ENCODE results near the gene RASSF3. TPM values are rescaled to one million over a fixed set of nuclear protein-coding genes. Genes with fewer than 3 reads are reported as not detected.
A peak's percentile ranks its signal among the peaks of the same experiment; 100 is the strongest.

RASSF3 gene
- total RNA-seq, 2 experiments from 2014 or later = 45.5 to 61.5 TPM

DNA sequence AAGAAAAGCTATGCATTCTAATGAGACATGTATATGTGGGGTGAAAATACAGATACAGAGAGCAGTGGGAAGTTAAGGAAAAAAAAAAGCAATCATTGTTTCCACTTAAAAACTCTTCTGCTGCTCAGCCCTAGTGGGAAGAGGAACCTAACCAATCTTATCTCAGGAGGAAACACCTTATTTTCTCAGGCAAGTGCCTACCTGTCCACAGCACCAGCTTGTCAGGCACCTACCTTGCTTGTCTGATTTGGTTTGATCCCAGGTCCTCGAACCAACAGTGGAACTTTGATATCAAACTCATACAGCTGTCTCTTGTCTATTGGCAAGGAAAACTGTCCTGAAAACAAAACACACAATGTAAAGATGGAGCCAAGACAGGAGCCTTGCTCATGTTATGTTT, 126.5 kb downstream of the RASSF3 start:
- peaks cover 50% of the 10 kb centered on the region for H3K36me3 Mint-ChIP-seq
- no peaks in the 10 kb centered on the region for H3K9me3 Mint-ChIP-seq (ENCODE audit: low read depth)
- ATAC-seq (no peak), DNase-seq (no peak)
- no peaks in the 10 kb centered on the region for H3K27me3 Mint-ChIP-seq
- H3K27ac Mint-ChIP-seq = no peak overlapping the region
- H3K4me3 Mint-ChIP-seq = no peak overlapping the region
- H3K4me1 Mint-ChIP-seq = peaks cover 17% of the 10 kb centered on the region
- CTCF ChIA-PET = no interaction called here

DNA sequence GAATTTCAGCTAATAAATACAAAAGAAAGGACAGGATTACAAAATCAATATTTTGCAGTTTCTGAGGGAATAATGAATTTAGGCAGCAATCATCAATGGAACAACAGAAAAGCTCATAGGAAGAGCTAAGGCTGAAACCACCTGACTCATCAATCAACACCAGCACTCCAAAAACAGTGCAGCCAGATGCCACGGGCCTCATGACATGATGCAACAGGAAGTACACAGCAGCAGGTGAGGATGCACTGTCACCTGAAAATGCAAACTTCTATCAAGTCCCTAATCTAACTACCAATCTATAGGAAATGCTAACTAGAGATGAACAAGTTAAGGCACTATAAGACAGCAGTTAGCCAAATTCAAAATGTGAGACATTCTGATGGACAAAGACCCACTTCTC, 127.2 kb downstream of the RASSF3 start:
- Mint-ChIP-seq H3K27ac (peak overlapping the region; percentile 73), H3K27me3 (no peaks in the 10 kb centered on the region), H3K4me3 (no peak overlapping the region), H3K36me3 (peaks cover 55% of the 10 kb centered on the region), H3K9me3 (ENCODE audit: low read depth) (no peaks in the 10 kb centered on the region), H3K4me1 (peaks cover 17% of the 10 kb centered on the region)
- DNase-seq = peak; percentile 61
- ATAC-seq = peak; percentile 78
- CTCF ChIA-PET = no interaction called here

DNA sequence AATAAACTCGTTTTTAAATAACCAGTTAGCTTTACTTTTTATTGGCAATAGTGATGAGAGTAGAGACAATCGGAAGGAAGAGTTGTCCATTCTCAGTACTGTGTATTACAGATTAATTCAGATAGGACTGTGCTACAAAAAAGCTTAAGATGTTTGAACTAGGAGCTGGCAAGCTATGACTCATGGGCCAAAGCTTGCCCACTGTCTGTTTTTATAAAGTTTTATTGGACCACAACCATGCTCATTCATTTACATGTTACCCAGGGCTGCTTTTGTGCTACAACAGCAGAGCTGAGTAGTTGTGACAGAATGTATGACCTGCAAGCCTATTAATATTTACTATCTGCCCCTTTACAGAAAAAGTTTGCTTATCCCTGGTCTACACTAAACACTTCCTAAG, 129.5 kb downstream of the RASSF3 start:
- no peak overlapping the region for H3K4me3 Mint-ChIP-seq
- DNase-seq (no peak), ATAC-seq (no peak)
- H3K4me1 Mint-ChIP-seq = peaks cover 17% of the 10 kb centered on the region
- CTCF ChIA-PET = no interaction called here
- no peaks in the 10 kb centered on the region for H3K27me3 Mint-ChIP-seq
- peaks cover 60% of the 10 kb centered on the region for H3K36me3 Mint-ChIP-seq
- no peak overlapping the region for H3K27ac Mint-ChIP-seq
- H3K9me3 Mint-ChIP-seq (ENCODE audit: low read depth) = no peaks in the 10 kb centered on the region

DNA sequence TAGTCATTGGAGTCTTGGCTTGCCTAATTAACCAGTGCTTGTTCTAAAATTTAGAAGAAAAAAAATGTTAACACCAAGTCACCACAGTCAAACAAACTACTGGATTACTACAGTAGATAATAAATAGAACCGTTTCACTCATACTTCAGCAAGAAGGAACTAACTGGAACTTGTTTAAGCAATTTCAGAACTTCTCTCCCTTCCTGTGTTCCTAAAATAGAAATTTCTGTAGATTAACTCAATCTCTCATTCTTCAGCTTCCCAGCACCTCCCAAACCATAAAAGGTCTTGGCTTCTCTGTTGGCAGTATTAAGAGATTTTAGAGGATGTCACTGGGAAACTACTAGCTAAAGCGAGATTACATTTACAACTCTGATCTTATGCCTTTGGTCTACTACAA, 130.4 kb downstream of the RASSF3 start:
- peak overlapping the region; percentile 32 for H3K27ac Mint-ChIP-seq
- peaks cover 64% of the 10 kb centered on the region for H3K36me3 Mint-ChIP-seq
- DNase-seq (no peak), ATAC-seq (no peak)
- peaks cover 17% of the 10 kb centered on the region for H3K4me1 Mint-ChIP-seq
- H3K9me3 Mint-ChIP-seq (ENCODE audit: low read depth) = no peaks in the 10 kb centered on the region
- H3K27me3 Mint-ChIP-seq = no peaks in the 10 kb centered on the region
- H3K4me3 Mint-ChIP-seq = no peak overlapping the region
- CTCF ChIA-PET = no interaction called here

DNA sequence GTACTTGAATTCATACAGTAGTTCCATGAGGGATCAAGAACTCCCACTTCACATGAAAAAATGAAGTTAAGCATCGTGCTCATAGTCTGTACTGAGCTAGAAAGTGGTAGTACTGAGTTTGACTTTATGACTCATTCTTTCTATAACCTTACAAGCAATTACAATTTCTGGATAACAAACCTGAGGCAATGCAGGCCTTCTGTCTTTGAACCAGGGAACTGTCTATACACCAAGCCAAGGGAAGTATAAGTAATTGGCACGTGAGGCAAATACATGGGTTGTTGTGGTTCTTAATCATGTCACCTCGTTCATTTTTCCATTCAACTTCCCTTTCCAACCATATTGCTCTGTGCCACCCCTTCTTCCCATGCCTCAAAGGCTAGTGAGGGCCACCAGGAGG, 132.1 kb downstream of the RASSF3 start:
- no peak for ATAC-seq
- H3K27ac Mint-ChIP-seq = no peak overlapping the region
- CTCF ChIA-PET = no interaction called here
- no peaks in the 10 kb centered on the region for H3K9me3 Mint-ChIP-seq (ENCODE audit: low read depth)
- no peak overlapping the region for H3K4me3 Mint-ChIP-seq
- H3K4me1 Mint-ChIP-seq = peaks cover 8% of the 10 kb centered on the region
- no peaks in the 10 kb centered on the region for H3K27me3 Mint-ChIP-seq
- no peak for DNase-seq
- peaks cover 58% of the 10 kb centered on the region for H3K36me3 Mint-ChIP-seq

DNA sequence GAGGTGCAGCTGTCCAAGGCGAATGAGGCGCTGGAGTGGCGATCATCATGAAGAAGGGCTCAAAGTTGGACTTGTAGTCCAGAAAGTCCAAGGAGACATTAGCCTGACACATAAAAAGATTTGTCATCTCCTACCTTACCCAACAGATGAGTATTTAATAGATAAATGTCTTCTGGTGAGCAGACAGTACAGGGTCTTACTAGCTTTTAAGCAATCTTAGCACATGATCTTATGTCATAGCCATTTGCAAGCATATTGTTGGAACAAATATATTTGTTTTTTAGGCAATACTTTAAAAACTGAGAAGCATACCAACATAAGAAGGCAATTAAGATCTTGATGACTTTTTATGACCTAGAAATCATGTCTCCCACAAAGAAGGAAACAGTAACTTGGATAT, 132.9 kb downstream of the RASSF3 start:
- no peaks in the 10 kb centered on the region for H3K27me3 Mint-ChIP-seq
- no peaks in the 10 kb centered on the region for H3K9me3 Mint-ChIP-seq (ENCODE audit: low read depth)
- DNase-seq = no peak
- no peak overlapping the region for H3K27ac Mint-ChIP-seq
- CTCF ChIA-PET = no interaction called here
- H3K4me1 Mint-ChIP-seq = peaks cover 4% of the 10 kb centered on the region
- H3K36me3 Mint-ChIP-seq = peaks cover 54% of the 10 kb centered on the region
- no peak overlapping the region for H3K4me3 Mint-ChIP-seq
- no peak for ATAC-seq

DNA sequence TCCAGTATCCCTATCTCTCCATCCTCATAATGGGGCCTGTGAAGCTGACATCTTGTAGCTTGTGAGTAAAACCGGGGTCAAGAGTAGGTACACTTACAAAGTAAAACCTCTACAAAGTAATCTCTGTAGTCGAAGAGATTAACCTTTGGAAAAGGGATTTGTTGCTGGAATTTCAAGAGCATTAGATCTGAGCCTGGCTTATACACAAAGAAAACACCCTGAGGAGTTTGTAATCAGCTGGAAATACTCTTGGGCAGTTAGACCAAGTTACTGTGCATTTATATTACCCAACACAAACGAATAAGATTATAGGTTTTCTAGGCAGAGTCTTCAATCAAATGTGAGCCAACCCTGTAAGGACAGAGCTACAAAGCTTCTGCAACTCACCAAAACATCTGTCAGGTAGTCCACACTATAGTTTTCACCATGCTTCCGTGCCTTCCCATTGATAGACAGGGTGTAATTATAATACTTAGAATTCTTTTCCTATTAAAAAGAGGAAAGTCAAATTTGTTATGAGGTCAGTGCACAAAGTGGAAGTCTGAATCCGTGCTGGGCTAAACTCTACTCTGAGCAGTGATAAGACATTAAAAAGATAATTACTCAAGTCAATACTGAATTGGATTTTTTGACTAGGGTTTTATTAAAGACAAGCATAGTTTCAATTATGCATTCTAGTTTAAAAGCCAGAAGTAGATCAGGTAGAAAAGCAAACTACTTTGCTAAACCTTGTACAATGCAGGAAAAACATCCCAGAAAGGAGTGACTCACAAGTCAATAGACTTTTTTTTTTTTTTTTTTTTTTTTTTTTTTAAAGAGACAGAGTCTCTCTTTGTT, 134.3 kb downstream of the RASSF3 start:
- H3K9me3 Mint-ChIP-seq (ENCODE audit: low read depth) = no peaks in the 10 kb centered on the region
- DNase-seq (no peak), ATAC-seq (no peak)
- H3K36me3 Mint-ChIP-seq = peaks cover 45% of the 10 kb centered on the region
- CTCF ChIA-PET = interaction anchor here (1.3 kb wide), 1 partner anchor 47 kb away, joined by 3 read pairs; no protein-coding TSS in a partner anchor
- no peak overlapping the region for H3K4me3 Mint-ChIP-seq
- H3K4me1 Mint-ChIP-seq = peaks cover 2% of the 10 kb centered on the region
- no peak overlapping the region for H3K27ac Mint-ChIP-seq
- H3K27me3 Mint-ChIP-seq = no peaks in the 10 kb centered on the region

GRCh38 chr12:64745259-64745807, 135.0 kb downstream of the RASSF3 start:
- H3K4me3 Mint-ChIP-seq = no peak overlapping the region
- no peak for ATAC-seq
- H3K36me3 Mint-ChIP-seq = peaks cover 41% of the 10 kb centered on the region
- H3K27me3 Mint-ChIP-seq = no peaks in the 10 kb centered on the region
- DNase-seq = no peak
- H3K27ac Mint-ChIP-seq = no peak overlapping the region
- H3K9me3 Mint-ChIP-seq (ENCODE audit: low read depth) = no peaks in the 10 kb centered on the region
- CTCF ChIA-PET = interaction anchor here (1.1 kb wide), 1 partner anchor 47 kb away, joined by 4 read pairs; no protein-coding TSS in a partner anchor
- peaks cover 2% of the 10 kb centered on the region for H3K4me1 Mint-ChIP-seq

DNA sequence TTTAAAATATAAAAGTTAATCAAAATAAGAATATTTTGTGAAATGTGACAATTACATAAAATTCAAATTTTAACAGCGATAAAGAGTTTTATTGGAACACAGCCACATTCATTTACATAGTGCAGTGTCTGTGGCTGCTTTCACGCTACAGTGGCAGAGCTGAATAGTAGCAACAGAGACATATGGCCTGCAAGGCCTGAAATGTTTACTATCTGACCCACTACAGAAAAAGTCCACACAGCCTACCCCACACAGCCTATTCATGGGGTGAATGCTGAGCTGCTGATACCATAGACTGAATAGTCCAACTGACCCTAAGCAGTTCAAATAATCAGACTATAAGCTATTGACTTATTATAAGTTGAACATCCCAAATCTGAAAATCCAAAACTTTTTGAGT, 135.7 kb downstream of the RASSF3 start:
- H3K36me3 Mint-ChIP-seq = peaks cover 41% of the 10 kb centered on the region
- ATAC-seq (no peak), DNase-seq (no peak)
- peaks cover 2% of the 10 kb centered on the region for H3K4me1 Mint-ChIP-seq
- CTCF ChIA-PET = interaction anchor here (1.1 to 1.3 kb wide), 2 partner anchors 10 to 48 kb away, joined by 3 to 4 read pairs; no protein-coding TSS in a partner anchor
- no peak overlapping the region for H3K27ac Mint-ChIP-seq
- no peaks in the 10 kb centered on the region for H3K27me3 Mint-ChIP-seq
- H3K4me3 Mint-ChIP-seq = no peak overlapping the region
- H3K9me3 Mint-ChIP-seq (ENCODE audit: low read depth) = no peaks in the 10 kb centered on the region

GRCh38 chr12:64746663-64747062, 136.4 kb downstream of the RASSF3 start:
- Mint-ChIP-seq H3K27me3 (no peaks in the 10 kb centered on the region), H3K27ac (no peak overlapping the region), H3K36me3 (peaks cover 38% of the 10 kb centered on the region), H3K4me3 (no peak overlapping the region), H3K9me3 (ENCODE audit: low read depth) (no peaks in the 10 kb centered on the region), H3K4me1 (peaks cover 2% of the 10 kb centered on the region)
- DNase-seq = no peak
- CTCF ChIA-PET = interaction anchor here (1.3 kb wide), 1 partner anchor 11 kb away, joined by 3 read pairs; no protein-coding TSS in a partner anchor
- no peak for ATAC-seq

Small RNA genes within 50 kb of the gene (microRNA-seq; reads per million reads assigned to microRNA genes)
- not detected for gene MIR548C
- gene MIR548Z = not detected

Other genes starting within 250 kb of the RASSF3 start
- not detected for gene C12orf56, start 219.7 kb upstream of the RASSF3 start, total RNA-seq
- gene XPOT, start 206.1 kb upstream of the RASSF3 start, total RNA-seq = 100 to 1,000 TPM in 1 of 2 experiments, 10 to 100 TPM in 1; 90.4 to 124 TPM
- gene TBK1, start 158.4 kb upstream of the RASSF3 start, total RNA-seq = 10 to 100 TPM; 37.3 to 40.4 TPM
- gene GNS, start 148.9 kb downstream of the RASSF3 start, total RNA-seq = 10 to 100 TPM; 24.1 to 25.4 TPM
- gene TBC1D30, start 214.2 kb downstream of the RASSF3 start, total RNA-seq = under 1 TPM; 0.26 to 0.47 TPM